K562 (cell line): ENCODE data around the gene CCNL2. TPM values are rescaled to one million over a fixed set of nuclear protein-coding genes. Genes with fewer than 3 reads are reported as not detected.

ENCODE experiments used
- CBX3 ChIP-seq, 2 experiments: IDR thresholded peaks; 1 replicate in 1 of 2; 2 replicates in 1 of 2; pipeline ENCODE4 v1.6.1; 2012; ENCODE audit warnings: inconsistent platforms in 2 of 2, low read length in 2 of 2, borderline replicate concordance in 1 of 2, control low read depth in 1 of 2
- DNMT1 ChIP-seq: fragments of 450-650 bp; IDR thresholded peaks from 2 replicates; pipeline ENCODE4 v1.6.1; 2016; ENCODE audit warnings: antibody characterized with exemption, mild to moderate bottlenecking
- FOXK2 ChIP-seq, 2 experiments: fragments of 450-650 bp; IDR thresholded peaks in 1 of 2; conservative IDR thresholded peaks in 1 of 2; 2 replicates each; pipeline ENCODE4 v1.6.1; 2016; ENCODE audit warnings: low read depth in 2 of 2, mild to moderate bottlenecking in 1 of 2
- LEF1 ChIP-seq: fragments of 450-650 bp; IDR thresholded peaks from 2 replicates; pipeline ENCODE4 v1.6.1; 2016; ENCODE audit warnings: mild to moderate bottlenecking
- NCOA1 ChIP-seq: fragments of 450-650 bp; IDR thresholded peaks from 2 replicates; pipeline ENCODE4 v1.6.1; 2016; ENCODE audit warnings: low read depth
- RBM25 ChIP-seq: fragments of 200-400 bp; formaldehyde crosslinking; IDR thresholded peaks from 2 replicates; pipeline ENCODE4 v1.6.1; 2018; ENCODE audit warnings: low read length, low read depth, moderate library complexity; ENCODE audit not compliant: severe bottlenecking
- SMAD3 ChIP-seq: fragments of 450-650 bp; formaldehyde crosslinking; conservative IDR thresholded peaks from 2 replicates; pipeline ENCODE4 v1.4.0; 2020; ENCODE audit warnings: mild to moderate bottlenecking
- SRSF3 ChIP-seq: fragments of 200-400 bp; formaldehyde crosslinking; IDR thresholded peaks from 2 replicates; pipeline ENCODE4 v1.6.1; 2016; ENCODE audit warnings: mild to moderate bottlenecking, low read length, moderate library complexity; ENCODE audit not compliant: insufficient read depth
- ZNF57 ChIP-seq: fragments of 450-650 bp; formaldehyde crosslinking; IDR thresholded peaks from 2 replicates; pipeline ENCODE4 v1.4.0; 2020; ENCODE audit warnings: mild to moderate bottlenecking, moderate library complexity
- polyA plus RNA-seq, 8 experiments: library from polyadenylated mRNA; depleted of rRNA in 4 of 8; stranded (reverse) in 5 of 8; unstranded in 3 of 8; fragments of >200 nt; fragmentation: Nextera tagmentation in 2 of 8; fragmentation: Illumina TruSeq in 1 of 8; extraction: Ambion mirVana in 2 of 8; extraction: Trizol in 1 of 8; gene quantifications; 2 replicates each; pipeline versions ENCODE4 v1.2.1 to v1.2.3, GENCODE V29; 2011 to 2014; ENCODE audit warnings: inconsistent platforms in 1 of 8, missing spikeins in 1 of 8
- total RNA-seq, 7 experiments: library from RNA; depleted of rRNA in 6 of 7; stranded (reverse); fragments of >200 nt in 6 of 7; fragmentation: Illumina TruSeq in 2 of 7; extraction: Trizol in 2 of 7; gene quantifications; 2 replicates each; pipeline versions ENCODE4 v1.2.1 to v1.2.3, GENCODE V29; 2011 to 2021; ENCODE audit warnings: low replicate concordance in 1 of 7
- TF ChIP-seq, protein P1 (sequence below): sonication (generic); formaldehyde crosslinking; IDR thresholded peaks from 2 replicates; pipeline ENCODE4 v1.4.0; 2020; ENCODE audit warnings: mild to moderate bottlenecking, missing genetic modification reagents
- TF ChIP-seq, protein P2 (sequence below): fragments of 450-650 bp; formaldehyde crosslinking; IDR thresholded peaks from 2 replicates; pipeline ENCODE4 v1.4.0; 2022; ENCODE audit warnings: mild to moderate bottlenecking, moderate library complexity
- TF ChIP-seq, protein P3 (sequence below): IDR thresholded peaks from 2 replicates; pipeline ENCODE4 v1.6.1; 2012; ENCODE audit warnings: low read depth, low read length, improper control_type of control experiment, borderline replicate concordance
- TF ChIP-seq, protein P4 (sequence below): fragments of 250-450 bp; sonication (Bioruptor Pico); IDR thresholded peaks from 2 replicates; pipeline ENCODE4 v1.4.0; 2020
- TF ChIP-seq, protein P5 (sequence below): fragments of 450-650 bp; conservative IDR thresholded peaks from 2 replicates; pipeline ENCODE4 v1.6.1; 2016; ENCODE audit warnings: missing genetic modification characterization, low read depth, mild to moderate bottlenecking, missing compliant biosample characterization, moderate library complexity

CCNL2 gene
- total and polyA plus RNA-seq, 9 of the 15 experiments (the other 6 are each of a cell fraction or from before 2014, with no cell fraction given): 2.8 to 287 (median 94.5) TPM

DNA sequence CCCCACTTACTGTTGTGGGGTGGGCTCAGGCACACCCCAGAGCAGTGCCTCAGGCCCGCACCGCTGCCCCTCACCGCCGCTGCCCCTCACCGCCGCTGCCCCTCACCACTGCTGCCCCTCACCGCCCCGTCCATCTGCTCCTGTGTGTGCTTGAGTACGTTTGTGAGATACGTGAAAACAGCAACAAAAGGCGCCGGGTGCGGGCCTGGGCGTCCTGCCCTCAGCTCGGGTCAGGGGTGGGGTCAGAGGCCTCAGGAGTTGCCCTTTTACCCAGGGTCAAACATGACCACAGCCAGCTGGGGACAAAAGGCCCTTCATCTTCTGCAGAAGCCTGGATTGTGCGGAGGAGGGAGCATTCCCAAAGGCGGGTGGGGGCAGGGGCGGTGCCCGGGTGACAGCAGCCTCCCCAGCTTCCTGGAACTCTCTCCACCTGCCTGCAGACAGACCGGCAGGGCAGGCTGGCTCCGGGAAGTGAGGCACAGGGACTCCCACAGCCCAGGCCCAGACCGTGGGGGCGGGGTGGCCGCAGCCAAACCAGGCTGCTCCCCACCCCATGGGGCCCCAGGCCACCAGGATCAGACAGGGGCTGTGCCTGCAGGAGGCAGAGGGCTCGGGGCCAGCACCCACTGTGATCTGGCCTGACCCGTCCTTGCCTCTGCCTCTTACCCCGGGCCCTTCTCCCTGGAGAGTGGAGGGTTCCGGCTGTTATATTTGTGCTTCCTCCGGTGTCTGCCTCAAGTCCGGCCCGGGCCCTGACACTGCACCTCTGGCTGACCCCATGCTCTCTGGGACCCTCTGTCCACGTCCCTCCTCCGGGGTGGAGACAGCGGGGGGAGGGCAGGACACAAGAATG, 34.0 kb upstream of the CCNL2 start (continued):
- TF ChIP-seq, protein P1, sequence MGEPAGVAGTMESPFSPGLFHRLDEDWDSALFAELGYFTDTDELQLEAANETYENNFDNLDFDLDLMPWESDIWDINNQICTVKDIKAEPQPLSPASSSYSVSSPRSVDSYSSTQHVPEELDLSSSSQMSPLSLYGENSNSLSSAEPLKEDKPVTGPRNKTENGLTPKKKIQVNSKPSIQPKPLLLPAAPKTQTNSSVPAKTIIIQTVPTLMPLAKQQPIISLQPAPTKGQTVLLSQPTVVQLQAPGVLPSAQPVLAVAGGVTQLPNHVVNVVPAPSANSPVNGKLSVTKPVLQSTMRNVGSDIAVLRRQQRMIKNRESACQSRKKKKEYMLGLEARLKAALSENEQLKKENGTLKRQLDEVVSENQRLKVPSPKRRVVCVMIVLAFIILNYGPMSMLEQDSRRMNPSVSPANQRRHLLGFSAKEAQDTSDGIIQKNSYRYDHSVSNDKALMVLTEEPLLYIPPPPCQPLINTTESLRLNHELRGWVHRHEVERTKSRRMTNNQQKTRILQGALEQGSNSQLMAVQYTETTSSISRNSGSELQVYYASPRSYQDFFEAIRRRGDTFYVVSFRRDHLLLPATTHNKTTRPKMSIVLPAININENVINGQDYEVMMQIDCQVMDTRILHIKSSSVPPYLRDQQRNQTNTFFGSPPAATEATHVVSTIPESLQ: peak; percentile 76; the same call in 1 of the 2 replicates
- TF ChIP-seq, protein P2, sequence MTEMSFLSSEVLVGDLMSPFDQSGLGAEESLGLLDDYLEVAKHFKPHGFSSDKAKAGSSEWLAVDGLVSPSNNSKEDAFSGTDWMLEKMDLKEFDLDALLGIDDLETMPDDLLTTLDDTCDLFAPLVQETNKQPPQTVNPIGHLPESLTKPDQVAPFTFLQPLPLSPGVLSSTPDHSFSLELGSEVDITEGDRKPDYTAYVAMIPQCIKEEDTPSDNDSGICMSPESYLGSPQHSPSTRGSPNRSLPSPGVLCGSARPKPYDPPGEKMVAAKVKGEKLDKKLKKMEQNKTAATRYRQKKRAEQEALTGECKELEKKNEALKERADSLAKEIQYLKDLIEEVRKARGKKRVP (CRISPR knock-in tag): no peak
- no peak for TF ChIP-seq FOXK2 (conservative IDR thresholded peaks at IDR 0.05 in 1 of 2, IDR thresholded peaks at IDR 0.05 in 1 of 2; ENCODE audit: low read depth in 2 of 2)
- no peak for TF ChIP-seq ZNF57 (CRISPR knock-in tag)
- TF ChIP-seq, protein P3, sequence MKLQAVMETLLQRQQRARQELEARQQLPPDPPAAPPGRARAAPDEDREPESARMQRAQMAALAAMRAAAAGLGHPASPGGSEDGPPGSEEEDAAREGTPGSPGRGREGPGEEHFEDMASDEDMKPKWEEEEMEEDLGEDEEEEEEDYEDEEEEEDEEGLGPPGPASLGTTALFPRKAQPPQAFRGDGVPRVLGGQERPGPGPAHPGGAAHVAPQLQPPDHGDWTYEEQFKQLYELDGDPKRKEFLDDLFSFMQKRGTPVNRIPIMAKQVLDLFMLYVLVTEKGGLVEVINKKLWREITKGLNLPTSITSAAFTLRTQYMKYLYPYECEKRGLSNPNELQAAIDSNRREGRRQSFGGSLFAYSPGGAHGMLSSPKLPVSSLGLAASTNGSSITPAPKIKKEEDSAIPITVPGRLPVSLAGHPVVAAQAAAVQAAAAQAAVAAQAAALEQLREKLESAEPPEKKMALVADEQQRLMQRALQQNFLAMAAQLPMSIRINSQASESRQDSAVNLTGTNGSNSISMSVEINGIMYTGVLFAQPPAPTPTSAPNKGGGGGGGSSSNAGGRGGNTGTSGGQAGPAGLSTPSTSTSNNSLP: no peak
- TF ChIP-seq DNMT1: no peak
- TF ChIP-seq RBM25: no peak
- peak; percentile 50; the same call in 1 of the 2 replicates for TF ChIP-seq SMAD3 (CRISPR knock-in tag)
- TF ChIP-seq, protein P4, sequence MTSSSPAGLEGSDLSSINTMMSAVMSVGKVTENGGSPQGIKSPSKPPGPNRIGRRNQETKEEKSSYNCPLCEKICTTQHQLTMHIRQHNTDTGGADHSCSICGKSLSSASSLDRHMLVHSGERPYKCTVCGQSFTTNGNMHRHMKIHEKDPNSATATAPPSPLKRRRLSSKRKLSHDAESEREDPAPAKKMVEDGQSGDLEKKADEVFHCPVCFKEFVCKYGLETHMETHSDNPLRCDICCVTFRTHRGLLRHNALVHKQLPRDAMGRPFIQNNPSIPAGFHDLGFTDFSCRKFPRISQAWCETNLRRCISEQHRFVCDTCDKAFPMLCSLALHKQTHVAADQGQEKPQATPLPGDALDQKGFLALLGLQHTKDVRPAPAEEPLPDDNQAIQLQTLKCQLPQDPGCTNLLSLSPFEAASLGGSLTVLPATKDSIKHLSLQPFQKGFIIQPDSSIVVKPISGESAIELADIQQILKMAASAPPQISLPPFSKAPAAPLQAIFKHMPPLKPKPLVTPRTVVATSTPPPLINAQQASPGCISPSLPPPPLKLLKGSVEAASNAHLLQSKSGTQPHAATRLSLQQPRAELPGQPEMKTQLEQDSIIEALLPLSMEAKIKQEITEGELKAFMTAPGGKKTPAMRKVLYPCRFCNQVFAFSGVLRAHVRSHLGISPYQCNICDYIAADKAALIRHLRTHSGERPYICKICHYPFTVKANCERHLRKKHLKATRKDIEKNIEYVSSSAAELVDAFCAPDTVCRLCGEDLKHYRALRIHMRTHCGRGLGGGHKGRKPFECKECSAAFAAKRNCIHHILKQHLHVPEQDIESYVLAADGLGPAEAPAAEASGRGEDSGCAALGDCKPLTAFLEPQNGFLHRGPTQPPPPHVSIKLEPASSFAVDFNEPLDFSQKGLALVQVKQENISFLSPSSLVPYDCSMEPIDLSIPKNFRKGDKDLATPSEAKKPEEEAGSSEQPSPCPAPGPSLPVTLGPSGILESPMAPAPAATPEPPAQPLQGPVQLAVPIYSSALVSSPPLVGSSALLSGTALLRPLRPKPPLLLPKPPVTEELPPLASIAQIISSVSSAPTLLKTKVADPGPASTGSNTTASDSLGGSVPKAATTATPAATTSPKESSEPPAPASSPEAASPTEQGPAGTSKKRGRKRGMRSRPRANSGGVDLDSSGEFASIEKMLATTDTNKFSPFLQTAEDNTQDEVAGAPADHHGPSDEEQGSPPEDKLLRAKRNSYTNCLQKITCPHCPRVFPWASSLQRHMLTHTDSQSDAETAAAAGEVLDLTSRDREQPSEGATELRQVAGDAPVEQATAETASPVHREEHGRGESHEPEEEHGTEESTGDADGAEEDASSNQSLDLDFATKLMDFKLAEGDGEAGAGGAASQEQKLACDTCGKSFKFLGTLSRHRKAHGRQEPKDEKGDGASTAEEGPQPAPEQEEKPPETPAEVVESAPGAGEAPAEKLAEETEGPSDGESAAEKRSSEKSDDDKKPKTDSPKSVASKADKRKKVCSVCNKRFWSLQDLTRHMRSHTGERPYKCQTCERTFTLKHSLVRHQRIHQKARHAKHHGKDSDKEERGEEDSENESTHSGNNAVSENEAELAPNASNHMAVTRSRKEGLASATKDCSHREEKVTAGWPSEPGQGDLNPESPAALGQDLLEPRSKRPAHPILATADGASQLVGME: 0 out of 2 replicates have a peak, but pooled peaks have one; percentile 49
- TF ChIP-seq, protein P5, sequence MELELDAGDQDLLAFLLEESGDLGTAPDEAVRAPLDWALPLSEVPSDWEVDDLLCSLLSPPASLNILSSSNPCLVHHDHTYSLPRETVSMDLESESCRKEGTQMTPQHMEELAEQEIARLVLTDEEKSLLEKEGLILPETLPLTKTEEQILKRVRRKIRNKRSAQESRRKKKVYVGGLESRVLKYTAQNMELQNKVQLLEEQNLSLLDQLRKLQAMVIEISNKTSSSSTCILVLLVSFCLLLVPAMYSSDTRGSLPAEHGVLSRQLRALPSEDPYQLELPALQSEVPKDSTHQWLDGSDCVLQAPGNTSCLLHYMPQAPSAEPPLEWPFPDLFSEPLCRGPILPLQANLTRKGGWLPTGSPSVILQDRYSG (tag): peak; percentile 18
- 0 out of 2 replicates have a peak, but pooled peaks have one; percentile 45 for TF ChIP-seq NCOA1
- no peak for TF ChIP-seq SRSF3
- no peak; a peak in 1 of 3 replicates for TF ChIP-seq CBX3 (IDR thresholded peaks at IDR 0.05; ENCODE audit: borderline replicate concordance in 1 of 2, low read length in 2 of 2)
- TF ChIP-seq LEF1: peak; percentile 61; the same call in 1 of the 2 replicates
